Measurements from ENCODE around the gene HNRNPM.

Gene HNRNPM

GRCh38 chr19:8461376-8461775, 16.6 kb downstream of the HNRNPM start:
- no peak for DNase-seq

GRCh38 chr19:8461891-8462290, 17.1 kb downstream of the HNRNPM start:
- no peak for DNase-seq

- DNase-seq = no peak
Observed at GRCh38 chr19:8462571-8462970, 17.8 kb downstream of the HNRNPM start.

GRCh38 chr19:8463365-8463764, 18.6 kb downstream of the HNRNPM start:
- no peak for DNase-seq

- no peak for DNase-seq
Observed at GRCh38 chr19:8466018-8466417, 21.2 kb downstream of the HNRNPM start.

GRCh38 chr19:8468124-8468523, 23.3 kb downstream of the HNRNPM start:
- DNase-seq = no peak

GRCh38 chr19:8468761-8469373, 24.1 kb downstream of the HNRNPM start:
- DNase-seq = no peak

GRCh38 chr19:8469613-8470368, 25.0 kb downstream of the HNRNPM start:
- no peak for DNase-seq

- DNase-seq = no peak
Observed at GRCh38 chr19:8473648-8474476, 29.1 kb downstream of the HNRNPM start.

GRCh38 chr19:8475005-8475404, 30.2 kb downstream of the HNRNPM start:
- DNase-seq = no peak

- no peak for DNase-seq
Observed at GRCh38 chr19:8476524-8476923, 31.7 kb downstream of the HNRNPM start.

GRCh38 chr19:8477889-8478288, 33.1 kb downstream of the HNRNPM start:
- DNase-seq = no peak

GRCh38 chr19:8478598-8478997, 33.8 kb downstream of the HNRNPM start:
- DNase-seq = no peak

- no peak for DNase-seq
Observed at GRCh38 chr19:8481201-8481600, 36.4 kb downstream of the HNRNPM start.

- no peak for DNase-seq
Observed at GRCh38 chr19:8481616-8482015, 36.8 kb downstream of the HNRNPM start.

- DNase-seq = no peak
Observed at GRCh38 chr19:8482696-8483095, 37.9 kb downstream of the HNRNPM start.

GRCh38 chr19:8483165-8483564, 38.4 kb downstream of the HNRNPM start:
- no peak for DNase-seq

GRCh38 chr19:8484331-8484894, 39.6 kb downstream of the HNRNPM start:
- DNase-seq = no peak

- DNase-seq = no peak
Observed at GRCh38 chr19:8485561-8486371, 41.0 kb downstream of the HNRNPM start.

- DNase-seq = no peak
Observed at GRCh38 chr19:8486661-8487136, 41.9 kb downstream of the HNRNPM start.

GRCh38 chr19:8487137-8487851, 42.5 kb downstream of the HNRNPM start:
- DNase-seq = peak; percentile 98 to 99

GRCh38 chr19:8488365-8488764, 43.6 kb downstream of the HNRNPM start:
- DNase-seq = no peak

Measured in AML-193 (cell line).